Measurements from ENCODE around the gene STARD3.

DNA sequence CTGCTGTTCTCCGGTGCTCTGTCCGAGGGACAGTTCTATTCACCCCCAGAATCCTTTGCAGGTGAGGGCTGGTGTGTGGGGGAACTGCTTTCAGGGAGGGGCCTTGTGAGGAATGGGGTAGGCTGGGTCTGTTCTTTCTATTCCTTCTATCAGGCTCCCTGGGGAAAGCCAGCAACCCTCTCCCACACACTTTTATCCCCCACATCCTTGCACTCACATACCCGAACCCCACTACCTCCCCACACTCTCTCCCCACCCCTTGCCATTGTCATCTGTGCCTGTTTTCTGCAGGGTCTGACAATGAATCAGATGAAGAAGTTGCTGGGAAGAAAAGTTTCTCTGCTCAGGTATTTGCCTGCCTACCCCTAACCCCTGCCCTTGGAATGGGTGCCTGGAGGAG lies 21.8 kb downstream of the STARD3 start:
- TF ChIP-seq, protein P1, sequence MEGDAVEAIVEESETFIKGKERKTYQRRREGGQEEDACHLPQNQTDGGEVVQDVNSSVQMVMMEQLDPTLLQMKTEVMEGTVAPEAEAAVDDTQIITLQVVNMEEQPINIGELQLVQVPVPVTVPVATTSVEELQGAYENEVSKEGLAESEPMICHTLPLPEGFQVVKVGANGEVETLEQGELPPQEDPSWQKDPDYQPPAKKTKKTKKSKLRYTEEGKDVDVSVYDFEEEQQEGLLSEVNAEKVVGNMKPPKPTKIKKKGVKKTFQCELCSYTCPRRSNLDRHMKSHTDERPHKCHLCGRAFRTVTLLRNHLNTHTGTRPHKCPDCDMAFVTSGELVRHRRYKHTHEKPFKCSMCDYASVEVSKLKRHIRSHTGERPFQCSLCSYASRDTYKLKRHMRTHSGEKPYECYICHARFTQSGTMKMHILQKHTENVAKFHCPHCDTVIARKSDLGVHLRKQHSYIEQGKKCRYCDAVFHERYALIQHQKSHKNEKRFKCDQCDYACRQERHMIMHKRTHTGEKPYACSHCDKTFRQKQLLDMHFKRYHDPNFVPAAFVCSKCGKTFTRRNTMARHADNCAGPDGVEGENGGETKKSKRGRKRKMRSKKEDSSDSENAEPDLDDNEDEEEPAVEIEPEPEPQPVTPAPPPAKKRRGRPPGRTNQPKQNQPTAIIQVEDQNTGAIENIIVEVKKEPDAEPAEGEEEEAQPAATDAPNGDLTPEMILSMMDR (IDR thresholded peaks at IDR 0.05; ENCODE audit: poor library complexity) = no peak
- TF ChIP-seq EZH2phosphoT487 (IDR thresholded peaks at IDR 0.05; ENCODE audit: low read depth, severe bottlenecking, unreplicated experiment) (no peak), EZH2 (IDR thresholded peaks at IDR 0.05; ENCODE audit: borderline replicate concordance) (no peak)

Data from hepatocyte (in vitro differentiated cells).